Ovary (tissue), 9 donors: ENCODE measurements around the gene KLHL3. TPM values are rescaled to one million over a fixed set of nuclear protein-coding genes. Genes with fewer than 3 reads are reported as not detected.

Source experiments
- DNase-seq, 5 donors: peaks; one replicate each; pipeline ENCODE4 v3.0.0-alpha.2; 2019 to 2020
- H3K27ac ChIP-seq, 2 donors: fragments of 200-600 bp; one replicate each; pipeline versions ENCODE4 v1.5.1 to v1.8.0; 2019 to 2022
- H3K27me3 ChIP-seq: fragments of 200-600 bp; one replicate; pipeline ENCODE4 v1.8.0; 2022
- H3K36me3 ChIP-seq: fragments of 200-600 bp; sonication (generic); one replicate; pipeline ENCODE4 v1.5.1; 2019
- H3K4me1 ChIP-seq: one replicate; pipeline ENCODE4 v1.8.1; 2013; ENCODE audit warnings: mild to moderate bottlenecking, moderate library complexity; ENCODE audit not compliant: insufficient read depth
- H3K4me3 ChIP-seq: fragments of 200-600 bp; sonication (generic); one replicate; pipeline ENCODE4 v1.5.1; 2017
- H3K9me3 ChIP-seq, 2 donors: fragments of 200-600 bp in 1 of 2; sonication (generic) in 1 of 2; one replicate each; pipeline versions ENCODE4 v1.5.1 to v1.8.1; 2013 to 2019; ENCODE audit warnings: mild to moderate bottlenecking in 1 of 2, moderate library complexity in 1 of 2
- EP300 ChIP-seq: sonication (generic); formaldehyde crosslinking; IDR thresholded peaks from one replicate; pipeline ENCODE4 v1.6.1; 2017; ENCODE audit warnings: antibody characterized with exemption
- POLR2A ChIP-seq: fragments of 450-650 bp; IDR thresholded peaks from one replicate; pipeline ENCODE4 v1.6.1; 2017; ENCODE audit warnings: antibody characterized with exemption, mild to moderate bottlenecking, moderate library complexity
- WGBS, 3 donors: extraction: QIAGEN DNeasy Blood & Tissue Kit in 1 of 3; methylation state at CpG; one replicate each; pipeline versions ENCODE4 v1.1.5 to v1.1.7; 2013 to 2017; 5-methylcytosine and 5-hydroxymethylcytosine counted together
- intact Hi-C, 4 donors: fragments of 100-400 bp; cut with DNase I; formaldehyde crosslinking; loops; one replicate each; pipeline versions ENCODE4 v1.11.0 to v1.15.1; 2022 to 2023
- polyA plus RNA-seq, 2 donors: library from polyadenylated mRNA; stranded (reverse); fragments of 200-250 nt in 1 of 2; fragments of 350-450 nt in 1 of 2; fragmentation: Illumina TruSeq in 1 of 2; extraction: RNeasy Lipid Tissue Mini Kit (QIAGEN cat#74804) in 1 of 2; gene quantifications; one replicate each; pipeline ENCODE4 v1.2.3, GENCODE V29; 2013 to 2014
- total RNA-seq, 7 donors: library from RNA; depleted of rRNA in 2 of 7; stranded (reverse); fragments of >200 nt in 2 of 7; fragmentation: NEBNext Ultra II Directional in 3 of 7; extraction: Animal tissue kit (Norgen Biotek cat#: 25700) in 3 of 7; gene quantifications; one replicate each; pipeline versions ENCODE4 v1.1.0 to v1.2.4, GENCODE V29; 2016 to 2023
- TF ChIP-seq, protein P1 (sequence below), 3 donors: fragments of 450-650 bp in 2 of 3; fragments of 200-600 bp in 1 of 3; IDR thresholded peaks; one replicate each; pipeline versions ENCODE4 v1.5.1 to v1.8.0; 2016 to 2022; ENCODE audit warnings: antibody characterized with exemption in 3 of 3, mild to moderate bottlenecking in 1 of 3
- donor health status: DM: no; HTN: no; CAD: no; lungs with moderate emphysema.
- donor health status: DM: no; HTN: no; CAD: no.
- donor health status: Bipolar disorder and iron deficiency.
- donor health status: DM: yes; HTN: yes; CAD: no.
- donor health status: DM: no; HTN: no; CAD: no.
- donor health status: DM: yes; HTN: yes; CAD: no.

Gene KLHL3
- total and polyA plus RNA-seq, 9 donors: 2.9 to 15.7 (median 8.7) TPM

DNA sequence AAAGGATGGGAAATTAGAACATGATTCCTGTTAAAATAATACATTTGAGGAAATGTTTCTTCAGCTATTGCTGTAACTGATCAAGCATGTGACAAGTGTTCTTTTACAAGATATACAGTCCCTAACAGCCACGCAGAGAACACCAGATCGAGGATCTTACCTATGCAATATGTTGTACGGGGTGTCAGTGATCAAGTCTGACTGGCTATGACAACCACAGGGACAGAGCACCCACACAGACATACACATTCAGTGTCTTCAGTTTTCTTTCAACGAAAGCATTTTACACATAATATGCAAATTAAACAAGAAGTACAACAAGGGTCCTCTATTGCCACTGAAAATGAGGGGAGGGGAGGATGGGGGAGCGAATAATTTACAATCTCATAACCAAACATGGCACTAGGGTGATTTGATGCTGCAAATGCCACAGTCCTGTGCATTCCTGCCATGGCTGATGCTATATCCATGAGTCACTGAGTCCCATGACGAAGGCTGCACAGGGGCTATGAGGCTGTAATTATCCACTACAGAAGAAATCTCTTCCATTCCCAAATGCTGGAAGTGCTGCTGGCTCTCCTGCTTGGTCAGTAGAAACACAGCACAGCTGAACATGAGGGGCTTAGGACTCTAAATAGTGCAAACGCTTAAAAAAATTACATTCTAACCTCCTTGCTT lies 118.2 kb downstream of the KLHL3 start:
- H3K4me1 ChIP-seq: peaks cover 3% of the 10 kb centered on the region
- H3K36me3 ChIP-seq: no peaks in the 10 kb centered on the region
- intact Hi-C loops: no loop called here
- 93% methylated on average over 7 of the region's 7 CpGs for WGBS, 3 donors
- no peaks in the 10 kb centered on the region for H3K9me3 ChIP-seq
- no peaks in the 10 kb centered on the region for H3K27me3 ChIP-seq
- H3K27ac ChIP-seq: no peak overlapping the region
- TF ChIP-seq, protein P1, sequence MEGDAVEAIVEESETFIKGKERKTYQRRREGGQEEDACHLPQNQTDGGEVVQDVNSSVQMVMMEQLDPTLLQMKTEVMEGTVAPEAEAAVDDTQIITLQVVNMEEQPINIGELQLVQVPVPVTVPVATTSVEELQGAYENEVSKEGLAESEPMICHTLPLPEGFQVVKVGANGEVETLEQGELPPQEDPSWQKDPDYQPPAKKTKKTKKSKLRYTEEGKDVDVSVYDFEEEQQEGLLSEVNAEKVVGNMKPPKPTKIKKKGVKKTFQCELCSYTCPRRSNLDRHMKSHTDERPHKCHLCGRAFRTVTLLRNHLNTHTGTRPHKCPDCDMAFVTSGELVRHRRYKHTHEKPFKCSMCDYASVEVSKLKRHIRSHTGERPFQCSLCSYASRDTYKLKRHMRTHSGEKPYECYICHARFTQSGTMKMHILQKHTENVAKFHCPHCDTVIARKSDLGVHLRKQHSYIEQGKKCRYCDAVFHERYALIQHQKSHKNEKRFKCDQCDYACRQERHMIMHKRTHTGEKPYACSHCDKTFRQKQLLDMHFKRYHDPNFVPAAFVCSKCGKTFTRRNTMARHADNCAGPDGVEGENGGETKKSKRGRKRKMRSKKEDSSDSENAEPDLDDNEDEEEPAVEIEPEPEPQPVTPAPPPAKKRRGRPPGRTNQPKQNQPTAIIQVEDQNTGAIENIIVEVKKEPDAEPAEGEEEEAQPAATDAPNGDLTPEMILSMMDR (IDR thresholded peaks at IDR 0.05): no peak
- no peak for TF ChIP-seq EP300
- no peak for TF ChIP-seq POLR2A
- H3K4me3 ChIP-seq: no peak overlapping the region
- DNase-seq: no peak

DNA sequence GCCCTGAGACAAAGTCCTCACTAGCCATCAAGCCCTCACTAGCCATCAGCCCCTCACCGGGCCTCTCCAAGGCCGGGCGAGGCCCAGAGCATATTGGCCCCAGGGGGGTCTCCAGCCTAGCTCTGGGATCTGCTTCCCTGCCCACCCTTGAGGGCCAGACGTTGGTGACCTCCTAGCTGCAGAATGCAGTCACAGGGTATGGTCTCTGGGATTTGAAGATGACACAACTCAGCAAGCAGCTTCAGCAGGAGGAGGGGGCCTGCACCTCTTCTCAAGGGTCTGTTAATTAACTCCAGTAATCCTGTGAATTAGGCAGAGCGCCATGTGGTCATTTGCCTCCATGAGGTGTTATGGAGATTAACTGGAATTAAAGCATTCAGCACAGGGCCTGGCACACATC lies 119.8 kb downstream of the KLHL3 start:
- intact Hi-C loops: no loop called here
- H3K27ac ChIP-seq: no peak overlapping the region
- no peaks in the 10 kb centered on the region for H3K36me3 ChIP-seq
- H3K9me3 ChIP-seq: no peaks in the 10 kb centered on the region
- no peak for DNase-seq
- TF ChIP-seq POLR2A: no peak
- TF ChIP-seq EP300: no peak
- TF ChIP-seq, protein P1 (IDR thresholded peaks at IDR 0.05): no peak
- H3K27me3 ChIP-seq: no peaks in the 10 kb centered on the region
- no peak overlapping the region for H3K4me3 ChIP-seq
- peaks cover 3% of the 10 kb centered on the region for H3K4me1 ChIP-seq
- WGBS, 3 donors: 74 to 77% (median 76%) methylated on average over 5 of the region's 5 CpGs

DNA sequence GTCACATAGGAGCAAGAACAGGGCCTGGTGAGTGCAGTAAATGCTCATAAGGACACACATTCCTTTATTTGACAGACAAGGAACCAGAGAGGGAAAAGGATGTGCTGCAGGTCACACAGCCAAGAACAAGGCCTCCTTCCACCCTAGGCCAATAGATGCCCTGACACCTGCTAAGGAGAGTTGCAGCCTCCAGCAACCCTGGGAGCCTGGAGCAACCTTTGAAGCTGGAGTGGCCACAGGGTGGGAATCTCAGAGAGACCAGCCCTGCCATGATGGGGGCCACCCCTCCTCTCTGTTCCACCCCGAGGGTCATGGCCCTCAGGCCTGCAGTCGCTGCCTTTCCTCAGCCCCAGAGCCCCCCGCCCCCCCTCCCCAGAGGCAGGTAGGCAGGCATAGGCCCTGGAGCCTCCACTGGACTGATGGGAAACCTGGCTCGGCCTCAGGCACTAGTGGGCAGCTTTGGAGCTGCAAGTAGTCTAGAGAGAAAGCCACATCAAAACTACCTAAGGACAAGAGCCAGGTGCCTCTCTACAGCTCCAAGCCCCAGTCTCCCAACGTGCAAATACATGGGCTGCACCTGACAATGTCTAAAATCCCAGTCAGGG lies 120.6 kb downstream of the KLHL3 start:
- no peak for TF ChIP-seq EP300
- no peak for TF ChIP-seq POLR2A
- TF ChIP-seq, protein P1 (IDR thresholded peaks at IDR 0.05): no peak
- H3K4me3 ChIP-seq: no peak overlapping the region
- no peaks in the 10 kb centered on the region for H3K27me3 ChIP-seq
- WGBS, 3 donors: 69 to 79% (median 72%) methylated on average over 5 of the region's 5 CpGs
- H3K4me1 ChIP-seq: peaks cover 3% of the 10 kb centered on the region
- H3K9me3 ChIP-seq: no peaks in the 10 kb centered on the region
- no peaks in the 10 kb centered on the region for H3K36me3 ChIP-seq
- no peak for DNase-seq
- H3K27ac ChIP-seq: no peak overlapping the region
- intact Hi-C loops: no loop called here

DNA sequence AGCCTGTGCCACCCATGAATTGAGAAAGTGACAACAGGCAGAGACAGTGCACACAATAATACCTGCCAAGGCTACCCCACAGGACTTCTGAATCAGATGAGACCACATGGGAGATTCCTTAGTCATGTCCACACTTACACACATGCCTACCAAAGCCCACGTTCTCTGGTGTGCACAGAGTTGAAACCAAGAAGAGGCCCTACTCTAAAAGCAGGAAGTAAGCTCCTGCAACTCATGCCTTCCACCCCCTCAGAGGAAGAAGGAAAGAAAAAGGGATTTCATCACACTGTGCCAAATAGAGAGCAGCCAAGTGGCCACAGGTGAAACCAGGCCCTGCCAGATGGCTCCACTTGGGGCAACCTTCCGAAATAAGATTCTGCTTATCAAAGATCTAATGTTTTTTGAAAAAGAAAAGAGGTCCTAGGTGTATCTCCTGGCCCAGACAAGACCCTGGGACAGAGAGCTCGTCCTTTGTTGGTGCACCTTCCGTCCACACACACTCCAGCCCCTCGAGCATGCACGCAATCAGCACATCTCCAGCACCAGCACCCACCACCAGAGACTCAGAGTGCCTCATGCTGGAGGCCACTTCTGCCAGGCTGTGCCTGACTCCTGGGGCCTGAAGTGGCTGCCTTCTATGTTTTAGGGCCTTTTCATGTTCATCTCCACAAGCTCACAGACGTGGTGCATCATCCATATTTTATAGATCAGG lies 122.2 kb downstream of the KLHL3 start:
- H3K4me1 ChIP-seq: no peaks in the 10 kb centered on the region
- H3K27ac ChIP-seq: no peak overlapping the region
- WGBS, 3 donors: 74 to 77% (median 77%) methylated on average over 7 of the region's 7 CpGs
- no peaks in the 10 kb centered on the region for H3K36me3 ChIP-seq
- no peaks in the 10 kb centered on the region for H3K27me3 ChIP-seq
- DNase-seq: no peak
- intact Hi-C loops: no loop called here
- no peaks in the 10 kb centered on the region for H3K9me3 ChIP-seq
- no peak overlapping the region for H3K4me3 ChIP-seq
- no peak for TF ChIP-seq POLR2A
- no peak for TF ChIP-seq EP300
- TF ChIP-seq, protein P1 (IDR thresholded peaks at IDR 0.05): no peak
